Coronary artery (tissue), 2 donors: ENCODE data around the gene ACCSL.
A peak's percentile ranks its signal among the peaks of the same experiment; 100 is the strongest.

Experiments used
- DNase-seq: peaks from one replicate; pipeline ENCODE4 v3.0.0-alpha.2; 2017; ENCODE audit warnings: low spot score
- H3K27ac ChIP-seq, 2 donors: fragments of 200-600 bp; sonication (generic); one replicate each; pipeline ENCODE4 v1.5.1; 2016 to 2019
- H3K4me3 ChIP-seq: fragments of 200-600 bp; sonication (generic); 2 replicates; pipeline ENCODE4 v1.5.1; 2016; ENCODE audit warnings: mild to moderate bottlenecking, moderate library complexity
- TF ChIP-seq, protein P1 (sequence below): fragments of 200-600 bp; sonication (generic); IDR thresholded peaks from one replicate; pipeline ENCODE4 v1.5.1; 2019; ENCODE audit warnings: antibody characterized with exemption

ACCSL gene

DNA sequence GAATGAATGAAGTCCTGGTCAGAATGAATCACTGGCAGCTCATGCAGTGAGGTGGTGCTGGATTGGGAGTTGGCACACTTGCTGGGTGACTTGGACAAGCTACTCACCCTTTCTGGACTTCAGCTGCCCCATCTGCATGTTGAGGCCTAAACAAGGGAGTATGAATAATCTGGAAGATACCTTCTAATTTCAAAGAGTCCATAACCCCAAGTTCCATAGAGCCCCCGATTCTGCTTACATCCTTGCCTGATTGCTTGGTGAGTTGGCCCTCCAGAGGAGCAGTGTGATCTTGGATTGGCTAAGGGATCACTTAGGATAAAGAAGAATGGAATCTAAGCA lies 18.3 kb upstream of the ACCSL start:
- peak overlapping the region; percentile 53 to 77 for H3K27ac ChIP-seq
- TF ChIP-seq, protein P1, sequence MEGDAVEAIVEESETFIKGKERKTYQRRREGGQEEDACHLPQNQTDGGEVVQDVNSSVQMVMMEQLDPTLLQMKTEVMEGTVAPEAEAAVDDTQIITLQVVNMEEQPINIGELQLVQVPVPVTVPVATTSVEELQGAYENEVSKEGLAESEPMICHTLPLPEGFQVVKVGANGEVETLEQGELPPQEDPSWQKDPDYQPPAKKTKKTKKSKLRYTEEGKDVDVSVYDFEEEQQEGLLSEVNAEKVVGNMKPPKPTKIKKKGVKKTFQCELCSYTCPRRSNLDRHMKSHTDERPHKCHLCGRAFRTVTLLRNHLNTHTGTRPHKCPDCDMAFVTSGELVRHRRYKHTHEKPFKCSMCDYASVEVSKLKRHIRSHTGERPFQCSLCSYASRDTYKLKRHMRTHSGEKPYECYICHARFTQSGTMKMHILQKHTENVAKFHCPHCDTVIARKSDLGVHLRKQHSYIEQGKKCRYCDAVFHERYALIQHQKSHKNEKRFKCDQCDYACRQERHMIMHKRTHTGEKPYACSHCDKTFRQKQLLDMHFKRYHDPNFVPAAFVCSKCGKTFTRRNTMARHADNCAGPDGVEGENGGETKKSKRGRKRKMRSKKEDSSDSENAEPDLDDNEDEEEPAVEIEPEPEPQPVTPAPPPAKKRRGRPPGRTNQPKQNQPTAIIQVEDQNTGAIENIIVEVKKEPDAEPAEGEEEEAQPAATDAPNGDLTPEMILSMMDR: no peak
- no peak overlapping the region for H3K4me3 ChIP-seq
- DNase-seq: peak; percentile 59

DNA sequence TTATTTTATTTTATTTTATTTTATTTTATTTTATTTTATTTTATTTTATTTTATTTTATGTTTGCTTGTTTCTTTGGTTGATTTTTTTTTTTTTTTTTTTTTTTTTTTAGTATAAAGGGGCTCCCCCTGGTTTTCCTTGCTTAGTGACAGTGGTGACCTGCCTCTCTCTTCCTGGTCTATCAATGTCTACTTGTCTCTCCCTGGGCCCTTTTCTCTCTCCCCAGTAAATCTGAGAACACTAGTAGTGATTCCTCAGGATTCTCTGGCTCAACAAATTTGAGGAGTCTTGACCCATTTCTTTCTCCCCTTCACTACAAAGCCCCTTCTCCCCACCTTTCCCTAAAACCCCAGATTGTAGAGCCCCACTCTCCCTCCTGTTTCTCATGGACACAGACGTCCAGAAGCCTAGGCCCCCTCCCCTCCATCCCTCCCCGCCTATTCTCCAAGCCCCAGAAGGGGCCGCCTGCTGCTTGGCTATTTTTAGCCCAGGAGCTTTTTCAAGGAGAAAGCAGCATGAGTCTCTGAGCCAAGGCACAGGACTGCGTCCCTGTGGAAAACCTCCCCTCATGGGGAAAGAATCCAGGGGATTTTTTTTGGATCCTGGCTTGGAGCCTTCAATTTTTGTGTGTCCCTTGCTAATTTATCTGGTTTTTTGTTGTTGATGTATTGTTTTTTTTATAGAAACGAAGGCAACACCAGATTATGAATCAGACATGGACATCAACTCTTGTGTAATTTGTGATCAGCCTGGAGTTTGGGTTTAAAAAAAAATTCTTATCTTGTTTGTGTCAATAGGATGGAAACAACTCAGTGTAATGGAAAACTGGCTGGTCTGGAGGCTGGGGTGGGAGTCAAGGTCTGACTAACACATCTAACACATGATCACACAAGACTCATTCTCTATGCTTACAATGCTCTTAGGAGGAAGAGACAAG lies 17.5 kb upstream of the ACCSL start:
- TF ChIP-seq, protein P1: no peak
- H3K27ac ChIP-seq: peak overlapping the region; percentile 88 to 91
- H3K4me3 ChIP-seq: no peak overlapping the region
- DNase-seq: peak; percentile 87

DNA sequence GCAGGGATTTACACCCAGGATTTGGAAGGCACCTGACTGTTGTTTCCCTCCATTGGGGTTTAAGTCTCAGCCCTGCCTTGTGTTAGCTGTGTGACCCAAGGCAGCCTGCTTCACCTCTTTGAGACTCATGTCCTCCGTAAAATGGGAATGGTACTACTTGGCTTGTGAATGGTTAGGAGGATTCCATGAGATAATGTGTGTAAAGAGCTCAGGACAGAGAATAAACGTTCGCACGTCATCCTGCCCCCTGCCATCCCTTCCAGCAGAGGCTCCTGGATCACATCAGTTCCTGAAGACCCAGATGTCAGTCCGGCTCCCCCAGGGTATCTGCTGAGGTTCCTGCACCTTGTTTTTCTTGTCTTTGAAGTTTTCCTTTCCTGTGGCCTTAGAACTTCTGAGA lies 16.8 kb upstream of the ACCSL start:
- no peak overlapping the region for H3K4me3 ChIP-seq
- DNase-seq: no peak
- peak overlapping the region; percentile 88 to 91 for H3K27ac ChIP-seq
- TF ChIP-seq, protein P1: no peak

DNA sequence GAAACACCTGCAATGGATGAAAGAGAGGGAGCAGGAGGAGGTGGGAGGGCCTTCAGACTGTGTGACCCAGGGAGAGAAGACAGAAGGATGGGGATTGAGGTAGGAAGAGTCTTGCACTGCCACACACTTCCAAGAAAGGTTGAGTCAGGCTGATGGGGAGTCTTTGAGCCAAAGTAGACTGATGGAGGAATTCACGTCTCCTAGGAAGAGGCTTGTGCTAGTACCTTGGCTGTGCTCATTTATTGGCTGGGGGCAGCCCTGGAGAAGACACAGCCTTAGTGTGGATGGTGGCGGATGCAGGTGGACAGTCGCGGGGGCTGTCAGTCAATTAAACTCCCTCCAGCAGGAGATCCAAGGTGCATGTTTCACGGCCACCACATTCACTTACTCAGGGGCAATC lies 16.2 kb upstream of the ACCSL start:
- TF ChIP-seq, protein P1: no peak
- peak overlapping the region; percentile 88 to 91 for H3K27ac ChIP-seq
- no peak overlapping the region for H3K4me3 ChIP-seq
- DNase-seq: peak; percentile 70

DNA sequence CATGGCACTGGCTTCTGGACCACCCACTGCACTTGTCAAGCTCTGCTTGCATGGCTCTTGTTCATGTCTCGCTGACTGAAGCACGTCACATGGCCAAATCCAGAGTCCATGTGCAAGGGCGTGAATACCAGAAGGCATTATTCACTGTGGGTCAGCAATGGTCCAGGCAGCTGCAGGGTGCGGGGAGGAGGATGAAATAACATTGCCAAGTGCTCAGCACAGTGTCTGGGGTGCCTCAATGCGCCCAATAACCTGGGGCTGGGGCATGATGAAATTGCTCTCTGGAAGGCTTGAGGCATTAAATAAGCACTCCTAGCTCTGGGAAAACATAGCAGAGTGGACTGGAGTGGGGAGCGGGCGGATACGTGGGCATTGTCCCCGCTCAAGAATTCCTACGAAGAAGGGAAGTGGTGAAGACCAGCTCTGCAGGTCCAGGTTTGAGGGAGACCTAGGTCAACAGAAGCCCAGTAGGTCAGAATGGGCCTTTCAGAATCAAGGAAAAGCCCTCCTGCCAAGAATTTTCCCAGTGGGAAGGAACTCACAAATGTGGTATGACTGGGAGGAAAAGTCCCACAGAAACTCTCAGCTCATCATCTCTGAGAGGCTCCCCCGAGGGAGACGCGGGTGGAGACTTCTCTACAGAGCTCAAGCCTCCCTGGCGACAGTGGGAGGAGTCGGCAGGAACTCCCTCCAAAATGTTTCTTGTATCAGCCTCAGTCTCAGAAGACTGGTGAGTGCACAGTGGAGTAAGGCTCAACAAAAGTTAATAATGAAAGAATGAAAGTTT lies 15.3 kb upstream of the ACCSL start:
- TF ChIP-seq, protein P1: no peak
- Histone ChIP-seq H3K4me3 (no peak overlapping the region), H3K27ac (peak overlapping the region; percentile 88 to 91)
- DNase-seq: peak; percentile 93

DNA sequence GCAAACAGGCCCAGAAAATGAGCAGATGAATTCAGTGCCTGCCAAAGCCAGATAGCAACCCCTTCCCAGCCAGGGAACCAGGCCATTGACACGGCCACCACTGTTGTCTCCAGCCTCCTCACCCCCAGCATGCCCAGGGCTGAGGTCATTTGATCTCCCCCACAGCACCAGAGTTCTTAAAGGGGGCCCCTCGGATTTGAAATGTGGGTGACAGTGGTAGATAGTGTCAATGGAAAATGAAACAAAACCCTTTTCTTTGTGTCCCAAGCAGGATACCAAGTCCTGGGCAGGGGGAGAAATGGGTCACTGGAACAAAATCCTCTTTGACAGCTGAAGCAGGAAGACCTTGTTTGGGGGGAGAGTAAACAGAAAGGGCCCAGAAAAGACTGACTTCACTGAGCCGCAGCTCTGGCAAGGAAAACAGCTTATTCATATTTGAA lies 14.3 kb upstream of the ACCSL start:
- TF ChIP-seq, protein P1: no peak
- DNase-seq: no peak
- Histone ChIP-seq H3K27ac (peak overlapping the region; percentile 88 to 91), H3K4me3 (no peak overlapping the region)
